GM12872 (cell line): ENCODE results near the gene SKAP1.

Experiments used
- TF ChIP-seq, protein P1 (sequence below): IDR thresholded peaks from 3 replicates; pipeline ENCODE4 v1.5.1; 2011; ENCODE audit warnings: low read depth, mild to moderate bottlenecking, low read length, moderate library complexity; ENCODE audit not compliant: insufficient read depth

Gene SKAP1

DNA sequence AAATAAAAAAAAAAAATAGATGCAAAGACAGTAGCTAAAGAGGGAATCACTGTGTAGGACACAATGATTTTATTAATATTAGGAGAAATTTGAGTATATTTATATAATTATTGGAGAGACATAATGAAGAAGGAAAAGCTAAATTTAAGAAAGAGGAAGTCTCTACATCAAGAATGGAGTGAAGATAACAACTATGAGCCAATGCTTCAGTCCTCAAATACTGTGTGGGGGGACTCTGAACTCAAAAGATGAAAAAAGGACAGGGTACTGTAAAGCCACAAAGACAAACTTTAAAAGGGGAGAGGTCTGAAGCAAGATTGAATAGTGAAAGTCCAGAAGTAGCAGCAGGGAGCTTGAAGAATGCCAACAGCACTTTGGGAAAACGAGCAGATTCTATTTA, 44.7 kb downstream of the SKAP1 start:
- TF ChIP-seq, protein P1, sequence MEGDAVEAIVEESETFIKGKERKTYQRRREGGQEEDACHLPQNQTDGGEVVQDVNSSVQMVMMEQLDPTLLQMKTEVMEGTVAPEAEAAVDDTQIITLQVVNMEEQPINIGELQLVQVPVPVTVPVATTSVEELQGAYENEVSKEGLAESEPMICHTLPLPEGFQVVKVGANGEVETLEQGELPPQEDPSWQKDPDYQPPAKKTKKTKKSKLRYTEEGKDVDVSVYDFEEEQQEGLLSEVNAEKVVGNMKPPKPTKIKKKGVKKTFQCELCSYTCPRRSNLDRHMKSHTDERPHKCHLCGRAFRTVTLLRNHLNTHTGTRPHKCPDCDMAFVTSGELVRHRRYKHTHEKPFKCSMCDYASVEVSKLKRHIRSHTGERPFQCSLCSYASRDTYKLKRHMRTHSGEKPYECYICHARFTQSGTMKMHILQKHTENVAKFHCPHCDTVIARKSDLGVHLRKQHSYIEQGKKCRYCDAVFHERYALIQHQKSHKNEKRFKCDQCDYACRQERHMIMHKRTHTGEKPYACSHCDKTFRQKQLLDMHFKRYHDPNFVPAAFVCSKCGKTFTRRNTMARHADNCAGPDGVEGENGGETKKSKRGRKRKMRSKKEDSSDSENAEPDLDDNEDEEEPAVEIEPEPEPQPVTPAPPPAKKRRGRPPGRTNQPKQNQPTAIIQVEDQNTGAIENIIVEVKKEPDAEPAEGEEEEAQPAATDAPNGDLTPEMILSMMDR, result no peak

DNA sequence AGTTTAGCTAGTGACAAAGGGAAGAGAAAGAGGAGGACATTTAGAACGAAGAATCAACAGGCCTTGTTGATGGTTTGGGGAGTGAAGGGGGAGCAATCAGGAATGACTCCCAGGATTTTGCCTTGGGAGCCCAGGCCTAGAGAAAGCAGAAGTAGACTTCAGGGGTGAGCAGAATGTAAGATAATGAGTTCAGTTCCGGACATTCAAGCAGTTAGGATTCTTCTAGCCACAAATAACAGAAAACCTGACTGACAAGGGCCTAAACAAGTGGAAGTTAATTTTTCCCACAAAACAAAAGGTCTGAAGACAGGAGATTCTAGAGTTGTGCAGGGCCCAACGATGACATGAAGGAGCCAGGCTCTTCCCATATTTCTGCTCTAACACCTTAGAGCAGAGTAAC, 45.9 kb downstream of the SKAP1 start:
- TF ChIP-seq, protein P1, result no peak

DNA sequence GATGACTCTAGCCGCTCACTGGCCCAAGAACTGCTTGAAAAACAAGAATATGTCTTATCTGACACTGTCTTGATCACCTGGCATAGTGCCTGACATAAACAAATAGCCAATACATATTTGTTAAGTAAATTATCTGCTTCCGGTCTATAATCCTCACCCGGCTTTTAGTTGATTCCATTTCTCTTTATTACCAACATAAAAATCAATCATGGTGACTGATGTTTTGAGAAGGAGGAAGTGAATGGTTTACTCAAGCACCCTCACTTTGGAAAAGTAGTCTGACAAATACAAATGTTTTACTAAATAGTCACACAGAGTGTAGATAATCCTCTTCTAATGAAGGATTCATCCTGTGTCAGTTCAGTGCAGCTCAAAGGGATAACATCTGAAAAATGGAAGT, 47.0 kb downstream of the SKAP1 start:
- TF ChIP-seq, protein P1, result no peak

DNA sequence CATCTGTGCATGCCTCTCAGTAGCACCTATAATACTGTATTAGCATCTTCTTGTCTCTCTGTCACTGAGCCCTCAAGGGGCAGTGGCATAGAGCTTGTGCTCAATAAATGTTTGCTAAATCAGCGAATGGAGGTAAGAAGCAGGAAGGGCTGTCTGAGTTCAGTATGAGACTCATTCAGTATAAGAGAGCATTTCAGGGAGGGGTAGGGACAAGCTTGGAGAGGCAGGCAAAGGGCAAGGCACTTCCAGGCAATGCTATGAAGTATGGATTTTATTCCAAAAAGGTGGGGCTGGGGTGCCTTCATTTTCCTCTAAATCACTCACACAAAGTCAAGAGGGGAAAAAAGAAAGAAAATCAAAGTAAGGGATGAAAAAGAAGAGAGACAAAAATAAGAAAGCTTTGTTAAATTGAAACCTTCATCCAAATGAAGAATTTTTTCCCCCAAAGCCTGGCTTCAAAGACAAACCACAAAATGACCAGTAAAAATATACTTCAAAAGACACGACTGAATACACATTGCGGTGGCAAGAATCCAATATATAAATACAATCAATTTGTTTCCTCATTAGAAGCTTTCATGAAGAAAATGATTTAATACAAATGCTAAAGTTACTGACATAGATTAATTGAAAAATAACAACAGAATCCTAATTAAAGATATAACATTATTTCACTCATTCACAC, 51.2 kb downstream of the SKAP1 start:
- TF ChIP-seq, protein P1, result no peak

DNA sequence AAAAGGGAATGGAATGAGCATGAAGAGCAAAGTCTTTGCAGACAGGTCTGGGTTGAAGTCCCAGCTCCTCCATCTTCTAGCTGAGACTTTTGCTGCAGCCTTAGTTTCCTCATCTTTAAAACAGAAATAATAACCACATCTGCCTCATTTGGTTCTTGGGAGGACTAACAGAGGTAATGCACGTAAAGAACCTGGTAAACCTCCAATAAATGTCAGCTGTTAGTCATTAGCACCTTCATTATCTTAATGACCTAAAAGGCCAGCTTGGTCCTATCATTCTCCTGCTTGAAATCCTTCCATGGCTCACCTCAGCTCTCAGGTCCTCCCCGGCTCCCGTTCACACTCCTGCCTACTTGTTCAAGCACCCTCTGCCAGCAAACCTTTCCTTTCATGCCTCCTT, 51.8 kb downstream of the SKAP1 start:
- TF ChIP-seq, protein P1, result no peak

DNA sequence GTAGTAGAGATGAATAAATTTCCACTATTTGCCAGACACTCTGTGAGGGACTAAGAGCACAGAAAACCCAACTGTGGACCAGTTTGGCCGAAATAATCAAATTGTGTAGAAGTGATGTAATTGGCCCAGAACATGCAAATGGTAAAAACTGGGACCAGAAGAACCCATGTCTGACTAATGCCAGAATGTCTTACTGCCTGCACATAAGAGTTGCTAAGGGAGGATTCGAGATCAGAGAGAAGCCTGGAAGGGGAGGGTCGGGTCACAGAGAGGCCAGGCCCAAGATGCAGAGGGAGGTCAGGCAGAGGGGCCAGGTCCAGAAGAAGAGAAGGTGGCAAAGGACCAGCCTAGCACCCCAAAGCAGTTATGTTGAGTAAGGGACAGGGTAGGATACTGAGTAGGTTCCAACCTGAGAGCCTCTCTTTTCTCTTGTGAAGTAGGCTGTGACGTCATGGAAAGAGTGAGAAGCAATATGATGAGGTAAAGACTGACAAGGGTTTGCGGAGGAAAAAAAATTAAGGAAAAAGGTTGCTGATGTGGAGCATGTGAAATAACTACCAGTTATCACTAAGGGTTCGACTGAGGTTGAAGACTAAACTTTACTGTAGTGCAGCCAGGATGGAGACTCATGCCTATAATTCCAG, 53.2 kb downstream of the SKAP1 start:
- TF ChIP-seq, protein P1, result no peak

DNA sequence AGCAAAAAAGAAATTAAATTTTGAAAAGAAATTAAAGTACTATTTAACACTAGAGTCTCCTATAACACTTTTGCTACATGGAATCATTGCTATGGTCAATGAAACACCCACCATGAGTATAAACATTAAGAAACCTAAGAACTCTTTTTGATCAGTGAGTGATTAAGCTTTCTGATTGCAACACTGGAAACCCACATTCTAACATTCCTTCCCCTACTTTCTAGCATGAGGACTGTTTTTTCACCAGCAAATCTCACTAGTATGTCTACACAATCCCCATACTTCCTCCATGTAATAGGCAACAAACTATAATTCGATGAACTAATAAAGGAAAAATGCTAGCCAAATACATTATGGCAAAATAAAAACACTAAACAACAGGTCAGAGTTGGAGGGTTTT, 54.7 kb downstream of the SKAP1 start:
- TF ChIP-seq, protein P1, result no peak
